ENCODE results near the gene IFIT3.

GRCh38 chr10:89351780-89352597, 24.2 kb downstream of the IFIT3 start:
- TF ChIP-seq CTCF (IDR thresholded peaks at IDR 0.05; ENCODE audit: control extremely low read depth in 1 of 3, insufficient read depth in 1 of 3, low read depth in 1 of 3, low read length in 3 of 3), result no peak
- TF ChIP-seq EP300 (IDR thresholded peaks at IDR 0.05; ENCODE audit: borderline replicate concordance in 1 of 2, low read depth in 2 of 2, low read length in 2 of 2), result no peak
- no peak for TF ChIP-seq POLR2AphosphoS5 (IDR thresholded peaks at IDR 0.05; ENCODE audit: low read depth, low read length)
- no peak for TF ChIP-seq SAP30 (IDR thresholded peaks at IDR 0.05; ENCODE audit: insufficient read depth, insufficient replicate concordance, low read length)
- no peak for TF ChIP-seq USF2 (IDR thresholded peaks at IDR 0.05; ENCODE audit: low read length)
- no peak for TF ChIP-seq GTF2F1 (IDR thresholded peaks at IDR 0.05; ENCODE audit: borderline replicate concordance, low read depth, low read length)
- no peak for TF ChIP-seq NRF1 (IDR thresholded peaks at IDR 0.05; ENCODE audit: low read depth, low read length)
- no peak for TF ChIP-seq POLR2A (IDR thresholded peaks at IDR 0.05; ENCODE audit: control extremely low read depth in 1 of 2, low read depth in 2 of 2, low read length in 2 of 2)
- TF ChIP-seq CREB1 (IDR thresholded peaks at IDR 0.05), result no peak
- TF ChIP-seq SIX5 (IDR thresholded peaks at IDR 0.05; ENCODE audit: low read depth, low read length), result no peak
